Breast epithelium (tissue), 3 donors: ENCODE measurements around the gene PIGW.

Experiments
- CTCF ChIP-seq, 3 donors: fragments of 450-650 bp; IDR thresholded peaks; one replicate each; pipeline ENCODE4 v1.5.1; 2016 to 2017; ENCODE audit warnings: antibody characterized with exemption in 3 of 3, mild to moderate bottlenecking in 3 of 3, moderate library complexity in 3 of 3
- POLR2A ChIP-seq: fragments of 450-650 bp; IDR thresholded peaks from one replicate; pipeline ENCODE4 v1.6.1; 2016; ENCODE audit warnings: antibody characterized with exemption, mild to moderate bottlenecking, moderate library complexity

GRCh38 chr17:36535669-36536081 is 888 bp downstream of the PIGW start:
- TF ChIP-seq POLR2A (no peak), CTCF (IDR thresholded peaks at IDR 0.05) (no peak)
